Medulla oblongata (tissue), 1 donor: ENCODE results near the gene GSTT2B.
A peak's percentile ranks its signal among the peaks of the same experiment; 100 is the strongest.
"Not testable (repeated sequence)": the region's sequence is repeated elsewhere in the genome, so short reads cannot be mapped to it uniquely, and the experiment has no call there.

Source experiments
- DNase-seq: peaks from one replicate; pipeline ENCODE4 v3.0.0-alpha.2; 2015; ENCODE audit errors: extremely low spot score

The GSTT2B gene, protein sequence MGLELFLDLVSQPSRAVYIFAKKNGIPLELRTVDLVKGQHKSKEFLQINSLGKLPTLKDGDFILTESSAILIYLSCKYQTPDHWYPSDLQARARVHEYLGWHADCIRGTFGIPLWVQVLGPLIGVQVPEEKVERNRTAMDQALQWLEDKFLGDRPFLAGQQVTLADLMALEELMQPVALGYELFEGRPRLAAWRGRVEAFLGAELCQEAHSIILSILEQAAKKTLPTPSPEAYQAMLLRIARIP

DNA sequence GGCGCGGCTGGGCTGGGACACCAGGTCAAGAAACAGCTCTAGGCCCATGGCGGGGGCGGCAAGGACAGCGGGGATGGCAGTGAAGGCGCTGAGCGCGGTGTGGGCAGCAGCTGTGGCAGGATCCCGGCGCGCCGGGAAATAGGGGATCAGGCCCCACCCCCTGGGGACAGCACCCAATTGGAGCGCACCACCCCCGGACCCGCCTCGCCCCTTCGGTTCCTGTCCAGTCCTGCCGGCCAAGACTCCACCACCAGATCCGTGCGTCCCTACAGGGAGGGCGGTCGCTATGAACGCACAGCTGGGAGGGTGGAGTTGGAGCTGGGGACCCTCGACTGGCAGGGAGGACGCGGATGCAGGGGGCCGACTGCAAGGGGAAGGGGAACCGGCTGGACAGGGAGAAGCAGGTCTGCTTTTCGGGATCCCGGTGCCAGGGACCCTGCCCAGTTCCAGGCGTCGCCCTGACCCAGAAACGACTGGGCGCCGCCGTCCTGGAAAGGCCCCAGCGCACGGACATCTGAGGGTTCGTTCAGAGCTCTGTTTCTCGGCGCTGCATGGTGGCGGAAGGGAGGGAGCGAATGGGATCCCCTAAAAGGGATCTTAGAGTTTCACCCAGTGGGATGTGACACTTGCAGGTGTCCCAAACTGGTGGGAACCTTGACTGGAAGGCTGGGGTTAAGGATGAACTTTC lies at the start of gene GSTT2B:
Gene GSTT2B, minus strand, starts transcription at position 112 of the 688 bp plus-strand sequence. Its CDS starts 64 bp downstream, at position 48.
- not testable (repeated sequence) for DNase-seq

DNA sequence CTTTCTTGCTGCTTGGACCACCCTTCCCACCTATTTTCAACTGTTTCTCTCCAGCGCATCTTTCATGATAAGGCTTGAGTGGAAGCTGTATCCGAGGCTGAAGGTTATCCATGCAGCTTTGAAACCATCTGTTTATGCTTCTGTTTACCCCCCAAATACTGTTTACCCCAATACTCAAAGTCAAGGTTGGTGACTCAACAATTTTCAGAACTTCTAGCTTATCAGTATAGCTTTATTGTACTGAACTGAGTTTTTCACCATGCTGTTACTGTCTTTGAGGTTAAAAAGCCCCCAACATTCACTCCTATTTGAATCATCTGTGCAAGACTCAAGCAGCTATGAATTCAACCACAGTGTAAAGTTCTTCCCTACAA lies 49.0 kb upstream of the GSTT2B start:
- DNase-seq = no peak

DNA sequence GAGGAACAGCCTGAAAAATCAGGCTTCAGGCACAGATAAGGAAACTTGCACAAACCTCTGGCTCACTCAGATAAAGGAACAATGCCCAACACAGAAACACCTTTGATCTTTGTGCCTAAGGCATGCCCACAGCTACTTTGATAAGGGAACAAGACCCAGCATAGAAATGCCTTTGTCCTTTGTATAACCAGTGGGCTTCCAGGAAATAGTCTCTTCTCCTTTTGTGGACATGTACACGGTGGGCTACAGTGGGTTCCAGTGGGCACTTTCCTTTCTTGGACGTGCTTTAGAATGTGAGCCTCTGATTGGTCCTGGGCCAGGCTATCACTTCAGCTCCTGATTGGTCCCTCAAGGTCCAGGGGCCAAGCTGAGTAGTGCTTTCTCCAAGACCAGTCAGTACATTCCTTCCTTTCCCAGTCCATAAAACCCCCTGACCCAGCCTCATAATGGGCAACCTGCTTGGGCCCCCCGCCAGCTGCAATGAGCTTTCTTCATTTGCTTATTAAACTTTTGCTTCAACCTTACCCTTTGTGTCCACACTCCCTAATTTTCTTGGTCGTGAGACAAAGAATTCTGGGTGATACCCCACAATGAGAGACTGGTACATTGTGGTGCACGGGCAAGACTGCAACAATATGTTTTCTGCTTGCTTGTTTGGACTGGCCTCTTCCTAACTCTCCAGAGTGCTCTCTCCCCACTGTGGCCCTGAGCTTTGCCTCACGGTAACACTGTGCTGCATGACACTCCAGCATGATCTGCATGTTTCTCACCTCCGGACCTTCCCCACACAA lies 48.4 kb upstream of the GSTT2B start:
- no peak for DNase-seq

DNA sequence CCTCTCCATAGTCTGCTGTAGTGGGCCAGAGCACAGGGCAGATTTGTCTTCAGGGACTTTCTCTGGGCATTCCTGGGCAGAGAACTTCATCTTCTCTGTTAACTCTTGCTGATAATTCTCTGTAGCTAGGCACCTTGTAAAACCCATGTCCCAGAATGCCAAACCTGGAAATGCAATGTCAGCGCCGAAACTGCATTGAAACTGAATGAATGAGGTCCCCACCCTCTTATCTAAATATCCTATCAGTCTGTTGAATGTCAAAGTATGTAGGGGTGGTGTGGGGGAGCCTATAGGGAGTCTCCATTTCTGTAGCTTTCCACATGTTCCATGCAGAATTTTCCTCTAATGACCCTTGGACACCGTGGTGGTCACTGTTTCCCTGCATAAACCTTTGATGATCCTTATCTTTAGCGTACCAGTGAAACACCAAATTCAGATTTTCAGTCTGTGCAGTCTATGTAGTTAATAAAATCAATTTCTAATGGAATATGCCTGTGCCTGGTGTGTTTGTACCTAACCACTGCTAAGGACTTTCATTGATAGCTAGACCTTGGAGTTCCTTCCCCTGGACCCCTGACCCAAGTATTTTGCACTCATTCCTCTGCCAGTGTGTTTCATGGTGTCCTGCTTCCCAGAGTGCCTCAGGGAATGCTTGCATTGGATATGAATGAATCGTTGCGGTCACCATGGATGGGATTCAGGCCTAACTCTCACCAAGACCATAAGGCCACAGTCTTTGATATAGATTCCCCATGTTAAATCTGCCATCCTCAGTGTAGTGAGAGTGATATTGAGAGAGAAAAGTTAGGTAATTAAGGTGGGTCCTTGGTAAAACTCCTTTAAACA lies 47.6 kb upstream of the GSTT2B start:
- DNase-seq = no peak

DNA sequence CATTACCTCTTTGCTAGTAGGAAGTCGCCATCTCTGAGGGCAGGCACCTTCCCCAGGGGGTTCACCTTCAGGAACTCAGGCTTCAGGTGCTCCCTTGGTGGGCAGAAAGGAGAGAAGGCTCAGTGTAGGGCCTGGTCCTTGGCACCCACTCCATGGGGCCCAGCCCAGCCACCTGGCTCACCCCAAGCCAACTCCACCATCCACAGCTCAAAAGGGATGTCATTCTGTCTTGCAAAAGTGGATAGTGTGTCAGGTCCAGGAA lies 47.0 kb upstream of the GSTT2B start:
- DNase-seq = no peak

DNA sequence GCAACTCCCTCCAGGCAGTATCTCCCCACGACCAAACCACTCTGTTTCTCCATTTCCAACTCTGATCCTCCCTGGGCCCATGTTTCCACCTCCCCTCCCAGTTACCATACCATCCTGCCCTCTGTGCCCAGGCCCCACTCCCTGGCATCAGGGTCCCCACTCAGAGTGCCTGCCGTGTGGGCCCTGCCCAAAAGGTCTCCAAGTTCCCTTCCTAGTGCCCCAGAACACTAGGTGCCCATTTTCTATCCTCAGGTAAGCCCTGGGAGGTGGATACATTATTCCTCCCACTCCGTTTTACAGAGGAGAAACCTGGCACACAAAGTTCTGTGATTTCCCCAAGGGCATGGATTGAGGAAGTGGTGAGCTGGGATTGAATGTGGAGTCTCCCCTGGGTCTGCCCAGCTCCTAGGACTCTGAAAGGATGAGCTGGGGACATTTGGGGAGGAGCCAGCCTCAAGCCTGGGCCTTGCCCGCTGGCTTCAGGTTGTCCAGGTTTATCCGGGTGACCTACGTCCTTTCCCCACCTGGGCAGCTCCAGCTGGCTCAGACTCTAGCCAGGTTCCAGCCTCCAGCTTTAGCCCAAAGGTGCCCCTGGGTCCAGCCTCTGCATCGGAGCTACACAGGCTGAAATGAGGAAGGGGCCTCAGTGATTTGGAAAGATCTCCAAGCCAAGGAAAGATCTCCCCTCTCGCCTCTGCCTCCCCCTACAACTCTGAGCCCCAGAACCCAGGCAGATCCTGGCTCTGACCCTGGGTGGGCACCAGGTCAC lies 46.4 kb upstream of the GSTT2B start:
- DNase-seq = no peak

DNA sequence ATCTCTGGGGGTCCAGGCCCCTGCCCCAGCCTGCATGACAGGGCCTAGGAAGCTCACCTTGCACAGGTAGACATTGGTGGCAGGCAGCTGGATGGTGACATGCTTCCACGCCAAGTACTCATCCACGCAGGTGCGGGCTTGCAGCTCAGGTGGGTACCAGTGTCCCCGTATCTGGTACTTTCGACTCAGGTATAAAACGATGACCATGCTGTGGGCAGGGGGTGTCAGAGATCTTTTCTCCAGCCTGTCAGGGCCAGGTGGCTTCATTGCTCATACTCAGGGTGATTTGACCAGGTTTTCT lies 45.9 kb upstream of the GSTT2B start:
- no peak for DNase-seq

DNA sequence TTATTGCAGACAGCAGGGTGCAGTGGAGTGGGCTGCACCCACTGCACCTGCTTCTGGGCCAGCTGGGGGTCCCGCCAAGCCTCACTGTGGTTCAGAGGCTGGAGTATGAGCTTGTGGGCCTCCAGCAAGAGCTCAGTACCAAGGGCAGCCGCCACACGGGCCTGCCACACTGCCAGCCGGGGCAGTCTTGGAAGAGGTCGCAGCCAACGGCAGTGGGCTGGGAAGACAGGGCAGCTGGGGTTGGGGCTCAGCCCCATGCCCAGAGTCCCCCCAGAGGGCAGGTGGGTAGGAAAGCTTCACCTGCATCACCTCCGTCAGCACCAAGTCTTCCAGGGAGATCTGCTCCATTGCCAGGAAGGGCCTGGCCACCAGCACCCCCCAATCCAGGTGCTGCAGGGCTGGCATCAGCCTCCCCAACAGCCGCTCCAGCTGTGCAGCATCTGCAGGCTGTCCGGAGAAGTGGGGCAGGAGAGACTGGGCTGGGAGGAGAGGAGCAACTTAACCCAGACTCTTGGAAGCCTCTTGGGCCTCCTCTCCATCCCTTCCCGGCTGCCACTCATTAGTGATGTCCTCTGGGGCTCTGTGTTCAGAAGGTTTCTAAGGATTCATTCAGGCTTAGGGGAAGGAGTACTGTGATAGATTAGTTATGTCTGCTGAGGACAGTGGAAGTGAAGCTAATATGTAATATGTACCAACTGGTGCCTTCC lies 45.4 kb upstream of the GSTT2B start:
- DNase-seq = no peak

DNA sequence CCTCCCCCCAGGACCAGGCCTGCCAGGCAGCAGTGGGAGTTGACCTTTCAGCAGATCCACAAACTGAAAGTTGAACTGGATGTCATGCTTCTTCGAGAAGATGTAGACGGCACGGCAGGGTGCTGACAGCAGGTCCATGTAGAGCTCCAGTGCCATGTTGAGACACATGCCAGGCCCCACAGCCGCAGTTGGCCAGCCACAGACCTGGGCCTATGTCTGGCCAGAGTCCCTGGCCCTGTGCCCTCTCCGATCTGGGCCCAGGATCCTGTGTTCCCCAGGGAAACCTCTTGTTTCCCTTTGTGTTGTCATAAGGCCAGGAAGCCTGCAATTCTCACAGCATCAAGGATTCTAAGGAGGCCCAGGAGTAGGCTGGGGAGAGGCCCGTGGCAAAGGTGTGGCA lies 44.2 kb upstream of the GSTT2B start, which contains the start of gene GSTT4:
Gene GSTT4, minus strand, starts transcription at position 253 of the 400 bp plus-strand sequence. Its CDS starts 97 bp downstream, at position 156.
- DNase-seq = peak; percentile 26

DNA sequence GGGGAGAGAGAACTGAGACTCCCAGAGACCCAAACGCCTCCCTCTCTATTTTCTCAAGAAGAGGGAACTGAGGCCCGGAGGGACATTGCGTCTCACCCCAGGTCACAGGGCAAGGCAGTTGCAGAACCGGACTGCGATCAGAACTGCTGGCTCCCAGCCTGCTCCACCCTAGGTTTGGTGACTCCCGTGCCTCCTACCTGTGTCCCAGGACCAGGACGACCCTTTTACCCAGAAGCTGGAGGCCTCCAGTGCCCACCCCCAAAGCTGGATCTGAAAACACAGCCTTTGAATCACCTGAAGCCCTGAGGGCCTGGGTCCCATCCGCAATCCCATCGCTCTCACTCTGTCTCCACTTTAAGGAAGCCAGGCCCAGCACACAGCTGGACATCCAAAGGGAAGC lies 42.9 kb upstream of the GSTT2B start:
- DNase-seq = no peak

DNA sequence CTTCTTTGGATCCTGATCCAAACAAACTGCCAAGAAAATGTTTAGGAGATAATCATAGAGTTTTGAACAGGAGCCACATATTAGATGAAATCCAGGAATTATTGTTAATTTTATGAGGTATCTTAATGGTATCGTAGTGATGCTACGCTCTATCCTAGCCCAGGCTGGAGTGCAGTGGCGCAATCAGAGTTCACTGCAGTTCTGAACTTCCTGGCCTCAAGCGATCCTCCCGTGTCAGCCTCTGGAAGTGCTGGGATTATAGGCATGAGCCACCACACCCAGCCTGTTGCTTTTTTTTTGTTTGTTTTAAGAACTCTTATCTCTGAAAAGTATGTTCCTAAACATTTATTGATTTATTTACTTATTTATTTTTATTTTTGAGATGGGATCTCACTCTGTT lies 41.9 kb upstream of the GSTT2B start:
- no peak for DNase-seq

DNA sequence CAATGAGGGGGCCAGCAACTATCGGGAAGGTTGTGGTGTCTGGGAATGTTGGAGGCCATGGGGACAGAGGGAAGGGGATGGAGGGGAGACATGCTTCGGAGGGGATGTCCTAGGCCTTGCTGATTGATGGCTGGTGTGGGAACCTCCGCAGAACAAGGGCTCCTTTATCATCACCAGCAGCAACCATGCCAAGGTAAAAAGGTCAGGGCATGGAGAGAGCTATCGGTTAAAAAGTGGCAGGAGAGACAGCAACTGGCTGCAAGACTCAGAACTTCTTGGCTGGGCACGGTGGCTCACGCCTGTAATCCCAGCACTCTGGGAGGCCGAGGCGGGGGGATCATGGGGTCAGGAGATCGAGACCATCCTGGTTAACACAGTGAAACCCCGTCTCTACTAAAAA lies 41.3 kb upstream of the GSTT2B start:
- no peak for DNase-seq

DNA sequence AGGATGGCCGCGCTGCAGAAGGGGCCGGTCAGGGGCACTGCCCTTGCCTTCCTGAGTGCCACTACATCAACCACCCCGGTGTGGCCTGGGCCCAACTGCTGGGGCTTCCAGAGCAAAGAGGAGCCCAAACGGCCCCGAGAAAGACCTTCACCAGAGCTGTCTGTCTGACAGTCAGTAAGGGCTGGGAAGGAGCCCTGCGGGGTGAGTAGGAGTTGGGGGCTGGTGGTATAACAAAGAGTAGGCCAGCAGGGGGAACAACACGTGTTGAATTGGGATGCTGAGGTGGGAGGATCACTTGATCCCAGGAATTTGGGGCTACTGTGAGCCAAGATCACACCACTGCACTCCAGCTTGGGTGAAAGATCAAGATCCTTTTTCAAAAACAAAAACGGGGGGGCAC lies 40.3 kb upstream of the GSTT2B start:
- no peak for DNase-seq

DNA sequence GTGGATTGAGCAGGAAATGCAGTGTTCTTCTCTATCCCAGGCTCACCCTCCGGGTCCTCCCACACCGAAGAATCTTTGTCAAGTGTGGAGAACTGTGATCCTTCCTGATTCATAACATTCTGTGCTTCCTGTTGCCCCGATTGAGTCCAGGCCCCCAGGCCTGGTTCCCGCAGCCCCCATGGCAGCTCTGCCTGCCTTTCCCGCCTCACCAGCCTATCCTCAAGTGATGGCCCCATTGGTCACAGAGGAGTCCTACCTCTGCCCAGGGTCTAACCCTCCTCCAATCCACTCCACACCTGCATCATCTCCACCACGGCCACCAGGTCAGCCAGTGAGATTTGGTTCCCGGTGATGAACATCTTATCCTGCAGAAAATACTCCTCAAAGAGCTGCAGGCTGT lies 38.8 kb upstream of the GSTT2B start:
- not testable (repeated sequence) for DNase-seq

DNA sequence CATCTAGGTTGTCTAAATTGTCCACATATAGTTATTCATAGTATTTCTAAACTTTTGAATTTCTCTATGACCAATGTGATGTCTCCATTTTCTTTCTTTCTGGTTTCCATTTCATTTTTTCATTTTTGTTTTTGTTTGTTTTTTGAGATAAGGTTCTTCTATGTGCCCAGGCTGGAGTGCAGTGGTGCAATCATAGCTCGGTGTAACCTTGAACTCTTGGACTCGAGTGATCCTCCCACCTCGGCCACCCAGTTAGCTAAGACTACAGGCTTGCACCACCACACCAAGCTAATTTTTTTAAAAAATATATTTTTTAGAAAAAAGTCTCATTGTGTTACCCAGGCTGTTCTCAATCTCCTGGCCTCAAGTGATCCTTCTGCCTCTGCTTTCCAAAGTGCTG lies 36.1 kb upstream of the GSTT2B start:
- no peak for DNase-seq

DNA sequence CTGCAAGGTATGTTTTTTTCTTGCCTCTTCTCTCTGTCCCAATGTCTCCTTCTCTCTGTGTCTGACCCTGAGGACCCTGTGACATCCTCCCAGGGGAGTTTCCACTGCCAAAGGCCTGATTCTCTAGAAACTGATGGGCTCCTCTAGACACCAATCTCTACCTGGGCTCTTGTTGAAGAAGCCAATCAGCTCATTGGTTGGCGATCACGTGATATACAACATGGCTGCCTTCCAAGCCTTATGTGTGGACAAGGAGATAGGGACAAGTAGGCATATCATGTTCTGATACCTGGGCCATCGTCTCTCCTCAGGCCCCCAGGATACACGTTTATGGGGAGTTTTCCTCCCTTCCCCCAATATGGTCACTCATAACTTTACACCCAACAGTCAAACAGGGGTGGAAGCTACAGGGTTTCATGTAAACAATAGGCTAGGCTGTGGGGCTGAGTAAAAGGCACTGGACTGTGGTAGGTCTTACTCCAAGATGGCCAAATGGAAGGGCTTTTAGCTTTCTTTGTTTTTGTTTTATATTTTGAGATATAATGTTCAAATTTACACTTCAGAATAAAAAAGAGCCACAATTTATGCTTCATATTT lies 32.7 kb upstream of the GSTT2B start:
- not testable (repeated sequence) for DNase-seq

DNA sequence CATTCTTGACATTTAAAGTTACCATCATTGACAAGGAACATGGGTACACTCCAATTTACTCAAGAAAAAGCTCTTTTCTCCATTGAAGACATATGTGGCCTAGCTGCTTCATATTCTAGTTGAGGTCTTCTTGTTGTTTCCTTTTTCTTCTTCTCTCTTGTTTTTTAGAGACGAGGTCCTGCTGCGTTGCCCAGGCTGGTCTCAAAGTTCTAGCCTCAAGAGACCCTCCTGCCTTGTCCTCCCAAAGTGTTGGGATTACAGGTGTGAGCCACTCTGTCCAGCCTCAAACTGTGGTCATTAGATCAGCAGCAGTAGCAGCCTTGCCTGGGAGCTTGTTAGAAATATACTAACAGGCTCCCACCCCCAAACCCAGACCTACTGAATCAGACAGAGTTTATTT lies 32.1 kb upstream of the GSTT2B start:
- DNase-seq = not testable (repeated sequence)

DNA sequence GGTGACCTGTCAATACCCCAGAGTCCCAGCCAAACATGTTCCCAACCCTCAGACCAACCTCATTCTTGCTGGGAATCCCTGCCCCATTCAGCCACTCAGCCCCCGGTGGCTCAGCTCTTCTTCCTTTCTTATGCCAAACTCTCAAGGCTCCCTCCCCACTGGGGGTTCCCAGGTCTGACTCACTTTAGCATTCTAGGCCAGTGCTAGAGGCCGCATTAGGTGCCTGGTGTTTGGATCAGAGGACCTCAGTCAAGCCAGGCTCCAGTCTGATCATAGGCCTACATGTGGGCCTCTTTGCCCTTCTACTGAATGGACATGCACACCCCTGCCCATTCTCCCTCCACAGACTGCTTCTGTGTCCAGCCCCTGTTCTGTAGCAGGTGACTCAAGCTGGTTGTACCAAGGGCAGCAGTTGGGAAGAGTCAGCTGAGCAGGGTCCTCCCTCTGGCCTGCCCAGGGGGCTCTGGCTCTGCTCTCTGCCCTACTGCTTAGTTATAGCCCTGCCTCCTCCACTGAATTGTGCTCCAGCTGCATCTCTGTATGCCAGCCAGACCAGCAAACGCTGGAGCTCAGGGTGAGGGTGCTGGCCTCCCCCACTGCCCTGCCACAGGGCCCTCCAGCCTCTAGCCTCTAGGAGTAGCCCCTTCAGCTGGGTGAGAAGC lies 28.7 kb upstream of the GSTT2B start:
- not testable (repeated sequence) for DNase-seq

DNA sequence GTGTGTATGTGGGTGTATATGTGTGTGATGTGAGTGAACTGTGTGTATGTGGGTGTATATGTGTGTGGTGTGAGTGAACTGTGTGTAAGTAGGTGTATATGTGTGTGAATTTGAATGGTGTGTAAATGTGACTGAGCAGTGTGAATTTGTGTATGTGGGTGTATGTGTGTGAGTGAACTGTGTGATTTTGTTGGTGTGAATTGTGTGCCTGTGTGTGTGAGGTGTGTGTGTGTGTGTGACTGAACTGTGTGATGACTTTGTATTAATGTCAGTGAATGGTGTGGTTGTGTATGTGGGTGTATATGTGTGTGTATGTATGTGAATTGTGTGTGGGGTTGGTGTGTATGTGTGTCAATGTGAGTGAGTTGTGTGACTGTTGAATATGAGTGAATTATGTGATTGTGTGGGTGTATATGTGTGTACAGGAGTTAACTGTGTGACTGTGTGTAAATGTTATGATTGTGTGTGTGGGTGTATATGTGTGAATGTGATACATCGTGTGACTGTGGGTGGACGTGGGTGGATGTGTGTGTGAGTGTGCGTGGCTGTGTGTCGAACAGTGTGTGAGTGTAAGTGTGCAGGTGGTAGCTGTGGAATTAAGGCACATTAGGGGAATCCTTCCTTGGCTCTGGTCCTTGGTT lies 25.7 kb upstream of the GSTT2B start:
- DNase-seq = not testable (repeated sequence)
